AML-193 (cell line): ENCODE measurements around the gene PRM1.
"Not testable (repeated sequence)": the region's sequence is repeated elsewhere in the genome, so short reads cannot be mapped to it uniquely, and the experiment has no call there.

ENCODE experiments used
- DNase-seq, 2 experiments: peaks; one replicate each; lab custom pipeline; 2025; lab: John Stamatoyannopoulos, UW

The PRM1 gene

GRCh38 chr16:11298143-11298900 lies 17.2 kb upstream of the PRM1 start:
- no peak for DNase-seq

- peak; percentile 79 to 82 for DNase-seq
These were observed 16.5 kb upstream of the PRM1 start for GRCh38 chr16:11297492-11298142.

- DNase-seq, result no peak
These were observed 15.8 kb upstream of the PRM1 start for GRCh38 chr16:11296706-11297491.

GRCh38 chr16:11296351-11296705 lies 15.2 kb upstream of the PRM1 start:
- no peak for DNase-seq

- no peak for DNase-seq
These were observed 14.5 kb upstream of the PRM1 start for GRCh38 chr16:11295672-11296071.

GRCh38 chr16:11292076-11292748 lies 11.1 kb upstream of the PRM1 start:
- no peak for DNase-seq

GRCh38 chr16:11291091-11291703 lies 10.1 kb upstream of the PRM1 start:
- no peak for DNase-seq

- no peak for DNase-seq
These were observed 9.2 kb upstream of the PRM1 start for GRCh38 chr16:11290102-11290893.

GRCh38 chr16:11289696-11290095 lies 8.6 kb upstream of the PRM1 start:
- not testable (repeated sequence) for DNase-seq

- DNase-seq, result no peak
These were observed 8.1 kb upstream of the PRM1 start for GRCh38 chr16:11289202-11289601.

- DNase-seq, result no peak
These were observed 4.7 kb upstream of the PRM1 start for GRCh38 chr16:11285842-11286241.

- peak in 1 of 2 experiments; percentile 15 for DNase-seq
These were observed 2.7 kb upstream of the PRM1 start for GRCh38 chr16:11283820-11284248.

GRCh38 chr16:11278681-11279628 lies 2.2 kb downstream of the PRM1 start:
- no peak for DNase-seq

GRCh38 chr16:11277607-11278337 lies 3.4 kb downstream of the PRM1 start:
- no peak for DNase-seq

- no peak for DNase-seq
These were observed 4.1 kb downstream of the PRM1 start for GRCh38 chr16:11276896-11277593.

- DNase-seq, result no peak
These were observed 4.8 kb downstream of the PRM1 start, which contains the start of gene PRM2 for GRCh38 chr16:11276143-11276895. Gene PRM2, minus strand, starts transcription at chr16:11276480. Its CDS starts 110 bp downstream, at chr16:11276370.

- DNase-seq, result no peak
These were observed 6.2 kb downstream of the PRM1 start for GRCh38 chr16:11274964-11275363.
